Activated gamma-delta T cell (primary cell): ENCODE measurements around the gene USPL1.
"Not testable (repeated sequence)": the region's sequence is repeated elsewhere in the genome, so short reads cannot be mapped to it uniquely, and the experiment has no call there.

Experiments
- DNase-seq: peaks from one replicate; lab custom pipeline; 2025; lab: John Stamatoyannopoulos, UW

Gene USPL1

GRCh38 chr13:30615866-30616541, 1.7 kb upstream of the USPL1 start:
- DNase-seq: no peak

GRCh38 chr13:30616927-30617314, 799 bp upstream of the USPL1 start:
- no peak for DNase-seq

- no peak for DNase-seq
Measured at GRCh38 chr13:30618186-30618929, 638 bp downstream of the USPL1 start.

GRCh38 chr13:30618930-30619279, 1.2 kb downstream of the USPL1 start:
- DNase-seq: no peak

- DNase-seq: no peak
Measured at GRCh38 chr13:30619731-30620130, 2.0 kb downstream of the USPL1 start.

- no peak for DNase-seq
Measured at GRCh38 chr13:30620941-30621340, 3.2 kb downstream of the USPL1 start.

GRCh38 chr13:30622551-30622950, 4.8 kb downstream of the USPL1 start:
- no peak for DNase-seq

GRCh38 chr13:30623392-30623791, 5.7 kb downstream of the USPL1 start:
- DNase-seq: no peak

GRCh38 chr13:30624630-30625029, 6.9 kb downstream of the USPL1 start:
- DNase-seq: no peak

- no peak for DNase-seq
Measured at GRCh38 chr13:30629527-30629926, 11.8 kb downstream of the USPL1 start.

GRCh38 chr13:30633861-30634260, 16.1 kb downstream of the USPL1 start:
- no peak for DNase-seq

GRCh38 chr13:30634838-30635237, 17.1 kb downstream of the USPL1 start:
- DNase-seq: no peak

- DNase-seq: no peak
Measured at GRCh38 chr13:30638301-30638700, 20.6 kb downstream of the USPL1 start.

- DNase-seq: no peak
Measured at GRCh38 chr13:30639671-30640070, 22.0 kb downstream of the USPL1 start.

GRCh38 chr13:30641173-30641572, 23.5 kb downstream of the USPL1 start:
- DNase-seq: not testable (repeated sequence)

GRCh38 chr13:30645629-30646028, 27.9 kb downstream of the USPL1 start:
- no peak for DNase-seq

- no peak for DNase-seq
Measured at GRCh38 chr13:30647420-30647819, 29.7 kb downstream of the USPL1 start.

- DNase-seq: no peak
Measured at GRCh38 chr13:30647824-30648521, 30.3 kb downstream of the USPL1 start.

GRCh38 chr13:30648522-30649012, 30.8 kb downstream of the USPL1 start:
- no peak for DNase-seq

- not testable (repeated sequence) for DNase-seq
Measured at GRCh38 chr13:30651648-30652047, 33.9 kb downstream of the USPL1 start.

GRCh38 chr13:30652746-30653386, 35.1 kb downstream of the USPL1 start:
- no peak for DNase-seq

GRCh38 chr13:30654430-30654829, 36.7 kb downstream of the USPL1 start:
- no peak for DNase-seq
